ENCODE results near the gene EPHA4.

The EPHA4 gene

DNA sequence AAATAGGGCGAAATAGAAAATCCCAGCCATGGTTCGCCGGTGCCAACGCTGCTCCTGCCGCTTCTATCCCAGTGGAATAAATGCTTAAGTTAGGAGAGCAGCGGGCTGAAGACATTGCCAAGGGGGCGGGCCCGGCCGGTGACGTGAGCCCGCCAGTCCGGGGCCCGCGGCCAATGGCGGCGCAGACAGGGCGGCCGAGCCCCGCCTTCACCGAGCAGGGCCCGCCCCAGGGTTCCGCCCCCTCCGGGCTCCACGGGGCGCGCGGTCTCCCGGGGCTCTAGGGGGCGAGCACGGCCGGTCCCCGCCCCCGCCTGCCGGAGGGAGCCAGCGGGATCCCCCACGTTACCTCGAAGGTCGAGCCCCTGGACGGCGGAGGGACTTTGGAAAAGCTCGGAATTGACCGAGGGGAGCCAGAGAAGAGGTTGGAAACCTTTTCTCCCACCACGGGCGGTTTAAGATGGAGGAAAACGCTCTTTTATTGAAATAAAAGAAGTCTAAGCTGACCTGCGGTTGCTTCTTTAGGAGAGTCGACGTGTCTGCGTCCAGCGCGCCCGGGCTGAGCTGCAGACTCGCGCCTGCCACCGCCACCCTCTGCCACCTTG, at the start of gene EPHA4:
TSS of gene EPHA4 (minus strand) at position 86 of the 602 bp plus-strand sequence. CDS start at position 30, 56 bp downstream.
- TF ChIP-seq, protein P1, sequence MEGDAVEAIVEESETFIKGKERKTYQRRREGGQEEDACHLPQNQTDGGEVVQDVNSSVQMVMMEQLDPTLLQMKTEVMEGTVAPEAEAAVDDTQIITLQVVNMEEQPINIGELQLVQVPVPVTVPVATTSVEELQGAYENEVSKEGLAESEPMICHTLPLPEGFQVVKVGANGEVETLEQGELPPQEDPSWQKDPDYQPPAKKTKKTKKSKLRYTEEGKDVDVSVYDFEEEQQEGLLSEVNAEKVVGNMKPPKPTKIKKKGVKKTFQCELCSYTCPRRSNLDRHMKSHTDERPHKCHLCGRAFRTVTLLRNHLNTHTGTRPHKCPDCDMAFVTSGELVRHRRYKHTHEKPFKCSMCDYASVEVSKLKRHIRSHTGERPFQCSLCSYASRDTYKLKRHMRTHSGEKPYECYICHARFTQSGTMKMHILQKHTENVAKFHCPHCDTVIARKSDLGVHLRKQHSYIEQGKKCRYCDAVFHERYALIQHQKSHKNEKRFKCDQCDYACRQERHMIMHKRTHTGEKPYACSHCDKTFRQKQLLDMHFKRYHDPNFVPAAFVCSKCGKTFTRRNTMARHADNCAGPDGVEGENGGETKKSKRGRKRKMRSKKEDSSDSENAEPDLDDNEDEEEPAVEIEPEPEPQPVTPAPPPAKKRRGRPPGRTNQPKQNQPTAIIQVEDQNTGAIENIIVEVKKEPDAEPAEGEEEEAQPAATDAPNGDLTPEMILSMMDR (IDR thresholded peaks at IDR 0.05; ENCODE audit: extremely low read depth, insufficient read depth, missing control alignments) = peak; percentile 10
- in situ Hi-C loops (cut with MboI; ENCODE audit: low pct_unique_long_range_greater_than_20kb, low sequenced_read_pairs, unreplicated experiment) = loop anchor here (10.0 kb wide), 1 partner anchor 888 kb away; no protein-coding TSS in a partner anchor
- DNase-seq (ENCODE audit: low spot score) = peak; percentile 92

DNA sequence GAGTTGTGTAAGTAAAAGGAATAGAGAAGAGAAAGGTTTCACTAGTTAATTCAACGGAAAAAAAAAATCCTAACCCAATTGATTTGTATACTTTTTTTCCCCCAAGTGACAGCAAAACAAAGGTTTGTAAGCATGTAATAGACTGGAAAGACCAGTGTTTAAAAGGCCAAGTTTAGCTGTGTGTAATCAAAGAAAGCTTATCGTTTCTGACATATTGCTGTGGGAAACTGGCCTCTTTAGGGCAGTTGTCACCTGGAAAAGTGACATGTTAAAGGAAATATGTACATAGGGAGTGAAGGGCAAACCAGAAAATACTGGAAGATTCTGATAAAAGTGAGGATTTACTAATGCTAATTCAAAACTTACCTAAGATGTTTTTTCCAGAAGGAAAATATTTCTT, 45.9 kb upstream of the EPHA4 start:
- in situ Hi-C loops (cut with MboI; ENCODE audit: low pct_unique_long_range_greater_than_20kb, low sequenced_read_pairs, unreplicated experiment) = no loop called here
- DNase-seq (ENCODE audit: low spot score) = no peak
- TF ChIP-seq, protein P1 (IDR thresholded peaks at IDR 0.05; ENCODE audit: extremely low read depth, insufficient read depth, missing control alignments) = no peak

DNA sequence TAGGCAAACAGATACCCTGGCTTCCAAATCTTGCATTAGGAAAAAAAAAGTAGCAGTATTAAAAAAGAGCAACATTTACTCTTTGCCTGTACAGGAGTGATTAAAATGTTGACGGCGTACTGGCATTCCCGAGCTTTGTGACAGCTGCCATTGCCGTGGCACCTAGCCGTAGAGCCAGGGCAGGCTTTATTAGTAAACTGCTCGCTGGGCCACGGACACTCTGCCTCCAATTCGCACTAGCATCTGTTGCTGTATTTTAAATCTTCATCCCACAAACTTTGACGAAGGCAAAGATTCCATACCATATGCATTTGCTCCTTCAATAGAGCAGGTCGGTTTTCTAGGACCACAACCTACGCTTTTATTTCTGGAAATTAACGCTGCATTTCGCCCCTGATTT, 44.5 kb upstream of the EPHA4 start:
- no peak for DNase-seq (ENCODE audit: low spot score)
- TF ChIP-seq, protein P1 (IDR thresholded peaks at IDR 0.05; ENCODE audit: extremely low read depth, insufficient read depth, missing control alignments) = no peak
- in situ Hi-C loops (cut with MboI; ENCODE audit: low pct_unique_long_range_greater_than_20kb, low sequenced_read_pairs, unreplicated experiment) = no loop called here

DNA sequence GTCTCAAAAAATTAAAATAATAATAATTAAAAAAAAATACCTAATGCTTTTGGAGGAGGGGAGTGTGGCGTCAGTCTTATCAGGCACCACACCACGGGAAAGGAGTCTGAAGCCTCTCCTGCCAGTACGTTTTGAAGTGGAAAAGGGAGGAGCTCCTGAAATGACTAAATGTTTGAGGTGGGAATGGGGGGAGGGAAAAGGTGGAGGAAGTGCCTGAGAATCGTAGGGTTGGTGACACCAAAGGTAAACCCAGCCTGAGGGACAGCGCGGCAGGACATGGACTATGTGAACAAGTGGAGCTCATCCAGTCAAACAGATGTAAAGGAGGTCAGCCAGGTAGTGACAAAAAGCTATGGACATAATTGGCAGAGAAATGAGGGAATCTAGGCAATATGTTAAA, 42.2 kb upstream of the EPHA4 start:
- TF ChIP-seq, protein P1 (IDR thresholded peaks at IDR 0.05; ENCODE audit: extremely low read depth, insufficient read depth, missing control alignments) = no peak
- in situ Hi-C loops (cut with MboI; ENCODE audit: low pct_unique_long_range_greater_than_20kb, low sequenced_read_pairs, unreplicated experiment) = no loop called here
- DNase-seq (ENCODE audit: low spot score) = no peak

DNA sequence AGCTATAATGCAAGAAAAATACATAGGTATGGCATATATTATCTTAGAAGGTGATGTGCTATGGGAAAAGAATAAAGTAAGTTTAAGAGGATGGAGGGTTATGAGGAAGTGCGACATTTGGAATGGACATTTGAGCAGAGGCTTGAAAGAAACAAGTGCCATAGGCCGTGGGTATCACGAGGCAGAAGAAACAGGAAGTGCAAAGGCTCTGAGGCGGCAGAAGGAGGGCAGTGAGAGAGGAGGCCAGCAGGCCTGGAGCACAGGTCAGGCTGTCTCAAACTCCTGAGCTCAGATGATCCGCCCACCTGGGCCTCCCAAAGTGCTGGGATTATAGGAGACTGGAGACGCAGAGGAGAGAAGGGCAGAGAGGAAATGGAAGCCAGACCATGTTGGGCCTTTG, 40.7 kb upstream of the EPHA4 start:
- no peak for DNase-seq (ENCODE audit: low spot score)
- in situ Hi-C loops (cut with MboI; ENCODE audit: low pct_unique_long_range_greater_than_20kb, low sequenced_read_pairs, unreplicated experiment) = no loop called here
- TF ChIP-seq, protein P1 (IDR thresholded peaks at IDR 0.05; ENCODE audit: extremely low read depth, insufficient read depth, missing control alignments) = no peak

DNA sequence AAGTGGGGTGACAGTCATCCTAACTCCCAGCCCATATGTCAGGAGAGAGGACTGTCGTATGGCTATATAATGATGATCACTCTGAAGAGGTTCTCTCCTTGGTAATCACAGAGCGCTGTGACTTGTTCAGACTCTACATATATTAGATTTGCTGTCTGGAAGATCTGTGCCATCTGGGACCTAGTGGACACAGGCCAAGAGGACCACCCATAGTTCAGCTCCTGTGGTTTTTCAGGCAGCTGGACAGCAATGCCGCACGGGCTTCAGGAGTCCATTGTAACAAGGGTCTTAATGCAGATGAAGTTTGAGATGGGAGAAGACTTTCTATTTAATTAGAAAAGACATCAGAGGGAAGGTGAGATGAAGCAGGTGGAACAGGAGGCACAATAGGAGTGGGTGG, 40.1 kb upstream of the EPHA4 start:
- in situ Hi-C loops (cut with MboI; ENCODE audit: low pct_unique_long_range_greater_than_20kb, low sequenced_read_pairs, unreplicated experiment) = no loop called here
- DNase-seq (ENCODE audit: low spot score) = no peak
- TF ChIP-seq, protein P1 (IDR thresholded peaks at IDR 0.05; ENCODE audit: extremely low read depth, insufficient read depth, missing control alignments) = no peak

Data from GM13977 (cell line).